AG09309 (cell line): ENCODE measurements around the gene MID1.

Experiments used
- DNase-seq: peaks from one replicate; pipeline ENCODE4 v3.0.0-alpha.2; 2010; ENCODE audit warnings: low read depth
- H3K4me3 ChIP-seq: 2 replicates; pipeline ENCODE4 v1.5.1; 2011; ENCODE audit warnings: mild to moderate bottlenecking, low read depth, low read length, moderate library complexity; ENCODE audit not compliant: control insufficient read depth
- TF ChIP-seq, protein P1 (sequence below): IDR thresholded peaks from 2 replicates; pipeline ENCODE4 v1.5.1; 2011; ENCODE audit warnings: mild to moderate bottlenecking, low read depth, low read length, inconsistent platforms; ENCODE audit not compliant: insufficient read depth, control insufficient read depth; ENCODE audit errors: missing control alignments

Gene MID1

DNA sequence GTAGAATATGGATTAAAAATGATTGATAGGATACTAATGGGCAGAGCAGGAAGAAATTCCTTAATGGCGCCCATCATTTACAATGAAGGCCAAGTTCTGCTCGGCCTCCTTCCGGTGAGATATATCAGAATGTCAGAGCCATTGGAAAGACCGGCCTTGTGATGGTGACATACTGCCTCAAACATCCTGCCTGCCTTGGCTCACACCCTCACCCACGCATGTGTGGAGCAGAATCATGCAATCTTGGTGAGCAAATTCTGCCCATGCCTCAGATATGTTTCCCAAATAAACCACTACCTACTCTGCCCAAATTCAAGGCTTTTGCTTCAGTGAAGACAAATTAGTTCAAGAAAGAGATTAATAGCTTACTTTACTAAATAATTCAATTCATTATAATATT is 163.3 kb downstream of the MID1 start:
- TF ChIP-seq, protein P1, sequence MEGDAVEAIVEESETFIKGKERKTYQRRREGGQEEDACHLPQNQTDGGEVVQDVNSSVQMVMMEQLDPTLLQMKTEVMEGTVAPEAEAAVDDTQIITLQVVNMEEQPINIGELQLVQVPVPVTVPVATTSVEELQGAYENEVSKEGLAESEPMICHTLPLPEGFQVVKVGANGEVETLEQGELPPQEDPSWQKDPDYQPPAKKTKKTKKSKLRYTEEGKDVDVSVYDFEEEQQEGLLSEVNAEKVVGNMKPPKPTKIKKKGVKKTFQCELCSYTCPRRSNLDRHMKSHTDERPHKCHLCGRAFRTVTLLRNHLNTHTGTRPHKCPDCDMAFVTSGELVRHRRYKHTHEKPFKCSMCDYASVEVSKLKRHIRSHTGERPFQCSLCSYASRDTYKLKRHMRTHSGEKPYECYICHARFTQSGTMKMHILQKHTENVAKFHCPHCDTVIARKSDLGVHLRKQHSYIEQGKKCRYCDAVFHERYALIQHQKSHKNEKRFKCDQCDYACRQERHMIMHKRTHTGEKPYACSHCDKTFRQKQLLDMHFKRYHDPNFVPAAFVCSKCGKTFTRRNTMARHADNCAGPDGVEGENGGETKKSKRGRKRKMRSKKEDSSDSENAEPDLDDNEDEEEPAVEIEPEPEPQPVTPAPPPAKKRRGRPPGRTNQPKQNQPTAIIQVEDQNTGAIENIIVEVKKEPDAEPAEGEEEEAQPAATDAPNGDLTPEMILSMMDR, result no peak
- no peak overlapping the region for H3K4me3 ChIP-seq
- no peak for DNase-seq

DNA sequence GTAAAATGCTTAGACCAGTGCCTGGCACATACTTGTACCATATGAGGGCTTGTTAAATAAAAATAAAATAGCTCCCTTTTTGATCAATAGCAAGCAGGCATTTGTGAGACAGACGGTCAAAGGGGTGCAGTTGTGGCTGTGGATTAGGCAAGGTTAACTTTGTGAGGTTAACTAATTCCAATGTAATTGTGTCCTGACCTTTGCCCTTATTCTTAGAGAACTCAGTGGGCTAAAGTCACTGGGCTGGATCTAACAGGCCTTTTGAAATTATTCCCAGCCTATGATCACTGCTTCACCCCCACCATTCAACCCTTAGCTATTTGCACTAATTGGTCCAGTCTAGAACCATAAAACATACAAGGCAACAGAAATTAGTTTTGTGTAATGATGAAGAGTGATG is 166.4 kb downstream of the MID1 start:
- H3K4me3 ChIP-seq, result no peak overlapping the region

DNA sequence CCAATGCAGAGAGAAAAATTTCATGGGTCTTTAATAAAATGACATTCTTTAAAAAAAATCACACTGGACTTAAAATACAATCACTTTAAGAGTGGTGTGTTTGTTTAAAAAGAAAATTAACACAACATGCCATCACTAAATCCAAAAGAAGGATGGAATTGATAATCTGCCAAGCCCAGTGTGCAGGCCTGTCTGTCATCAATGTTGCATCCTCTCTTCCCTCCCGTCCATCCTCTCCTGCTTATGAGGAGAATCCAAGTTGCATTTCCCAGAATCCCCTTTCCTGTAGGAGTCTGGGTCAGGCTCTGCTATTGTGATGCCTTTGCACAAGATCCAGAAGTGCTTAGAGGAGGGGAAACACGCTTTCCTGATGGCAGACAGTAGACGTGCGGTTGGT is 169.4 kb downstream of the MID1 start:
- no peak overlapping the region for H3K4me3 ChIP-seq
- TF ChIP-seq, protein P1, result no peak
- DNase-seq, result no peak

More for the DNA sequence above, 166.4 kb downstream of the MID1 start:
- no peak for DNase-seq
- TF ChIP-seq, protein P1, result no peak

DNA sequence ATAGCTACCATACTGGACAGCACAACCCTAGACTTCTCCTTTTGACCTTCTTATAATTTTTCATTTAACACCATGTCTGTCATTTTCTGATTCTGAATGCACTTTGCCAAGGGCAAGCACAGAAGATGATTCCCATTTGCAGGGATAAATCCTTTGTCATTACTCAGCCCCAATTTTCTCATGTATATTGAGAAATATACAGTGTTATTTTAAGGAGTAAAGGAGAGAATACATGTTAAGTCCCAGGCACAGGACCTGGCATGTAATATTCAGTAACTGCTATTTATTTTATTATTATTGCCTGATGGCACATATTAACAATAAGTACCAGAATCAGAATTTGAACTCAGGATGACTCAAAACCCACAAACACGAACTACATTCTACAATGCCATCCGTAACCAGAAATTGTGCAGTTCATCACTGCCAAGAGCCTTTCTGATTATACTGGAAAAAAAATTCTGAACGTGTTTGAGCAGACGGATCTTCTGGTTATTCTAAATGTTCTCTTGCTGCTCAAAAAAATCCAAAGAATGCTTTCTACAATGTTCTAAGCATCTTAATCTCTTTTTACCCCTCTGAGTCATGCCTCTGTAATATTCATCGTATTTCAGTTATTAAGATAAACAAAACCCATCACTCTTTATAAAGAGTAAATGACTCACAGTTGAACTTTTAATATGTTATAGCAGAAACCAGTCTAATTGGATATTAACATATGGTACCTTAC is 170.0 kb downstream of the MID1 start:
- peak; percentile 59 for DNase-seq
- H3K4me3 ChIP-seq, result no peak overlapping the region
- TF ChIP-seq, protein P1, result no peak

DNA sequence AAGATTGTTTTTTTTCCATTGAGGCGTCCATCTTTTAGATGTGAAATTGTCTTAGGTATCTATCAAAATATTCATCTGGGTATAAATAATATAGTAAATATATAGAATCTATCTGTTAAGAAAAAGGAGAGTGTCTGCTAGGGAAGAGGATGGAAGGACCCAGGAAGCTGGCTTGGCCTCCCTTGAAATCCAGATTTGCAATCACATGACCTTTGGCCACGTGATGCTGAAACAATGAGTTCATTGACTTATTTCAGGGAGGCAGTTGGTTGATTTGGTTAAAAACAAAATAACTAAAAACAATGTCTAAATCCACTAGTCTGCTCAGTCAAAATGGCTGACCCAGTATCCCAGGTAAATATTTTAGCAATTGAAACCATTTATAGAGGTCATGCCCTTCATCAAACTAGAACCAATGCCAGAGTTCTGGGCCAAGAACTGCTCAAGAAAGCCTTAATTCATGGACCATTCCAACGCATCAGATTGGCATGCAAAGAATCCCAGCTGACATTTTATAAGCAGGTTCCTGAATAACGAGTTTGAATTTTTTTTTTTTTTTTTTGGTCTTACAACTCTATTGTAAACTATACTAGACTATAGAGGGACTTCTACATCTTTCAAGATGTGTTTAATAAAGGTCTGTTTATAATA is 172.7 kb downstream of the MID1 start:
- peak; percentile 17 for DNase-seq
- H3K4me3 ChIP-seq, result no peak overlapping the region
- TF ChIP-seq, protein P1, result no peak

DNA sequence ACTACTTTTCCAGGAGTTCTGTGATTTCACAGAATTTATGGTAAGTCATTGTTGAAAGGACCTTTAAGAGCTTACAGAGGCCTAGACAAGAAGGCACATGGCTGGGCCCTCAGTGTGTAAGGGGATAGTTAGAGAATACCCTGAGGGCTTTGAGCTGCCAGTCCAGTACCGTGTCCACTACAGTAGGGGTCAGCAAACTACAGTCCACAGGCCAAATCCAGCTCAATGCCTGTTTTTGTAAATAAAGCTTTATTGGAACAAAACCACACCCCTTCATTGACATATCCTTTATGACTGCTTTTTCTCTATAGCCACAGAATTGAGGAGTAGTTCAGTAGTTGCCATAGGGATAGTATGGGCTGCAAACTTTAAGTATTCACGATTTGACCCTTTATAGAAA is 176.2 kb downstream of the MID1 start:
- DNase-seq, result no peak
- TF ChIP-seq, protein P1, result peak; percentile 15
- H3K4me3 ChIP-seq, result no peak overlapping the region
